Panc1 (cell line): Measurements from ENCODE around the gene HGF. TPM values are rescaled to one million over a fixed set of nuclear protein-coding genes. Genes with fewer than 3 reads are reported as not detected.

Source experiments
- ATAC-seq: fragments of 200-7000 bp; cut with Tn5 transposase; 2 replicates; pipeline ENCODE4 v1.9.1; 2020; ENCODE audit warnings: mild to moderate bottlenecking, moderate library complexity
- BruUV-seq: library from RNA; stranded (reverse); fragments of 400-500 nt; replicated peaks from 2 replicates; lab custom pipeline; 2021; lab: Mats Ljungman, UMichigan
- CTCF ChIA-PET: fragments of 300-600 bp; sonication (Branson Sonifier 250); formaldehyde crosslinking; loops from one replicate; lab custom pipeline; 2022; ENCODE audit warnings: antibody characterized with exemption; lab: Charles Lee
- POLR2A ChIA-PET: fragments of 300-600 bp; sonication (Branson Sonifier 250); formaldehyde crosslinking; loops from one replicate; lab custom pipeline; 2022; ENCODE audit warnings: antibody characterized with exemption; lab: Charles Lee
- DNase-seq: peaks from one replicate; pipeline ENCODE4 v3.0.0-alpha.2; 2010; ENCODE audit warnings: low read depth, low spot score
- H3K27ac ChIP-seq: 2 replicates; pipeline ENCODE4 v1.5.1; 2011; ENCODE audit warnings: mild to moderate bottlenecking, low read length, inconsistent platforms
- H3K27me3 ChIP-seq: fragments of 200-500 bp; sonication (Bioruptor generic); 2 replicates; pipeline ENCODE4 v1.6.0; 2014; ENCODE audit warnings: low read length, inconsistent platforms; ENCODE audit not compliant: control insufficient read depth, insufficient read depth
- H3K36me3 ChIP-seq: fragments of 200-500 bp; sonication (Bioruptor generic); 2 replicates; pipeline ENCODE4 v1.5.1; 2014; ENCODE audit warnings: inconsistent platforms, mild to moderate bottlenecking, low read length, moderate library complexity; ENCODE audit not compliant: control insufficient read depth, insufficient read depth
- H3K4me1 ChIP-seq: 2 replicates; pipeline ENCODE4 v1.5.1; 2011; ENCODE audit warnings: inconsistent platforms, mild to moderate bottlenecking, low read length, moderate library complexity; ENCODE audit not compliant: control insufficient read depth, insufficient read depth
- H3K4me3 ChIP-seq, 2 experiments: 2 replicates each; pipeline ENCODE4 v1.5.1; 2011 to 2012; ENCODE audit warnings: low read depth in 2 of 2, low read length in 2 of 2, mild to moderate bottlenecking in 2 of 2, inconsistent platforms in 1 of 2, moderate library complexity in 1 of 2
- H3K9me3 ChIP-seq: fragments of 200-500 bp; sonication (Bioruptor generic); 2 replicates; pipeline ENCODE4 v1.5.1; 2014; ENCODE audit warnings: low read depth, mild to moderate bottlenecking, inconsistent platforms, low read length, moderate library complexity; ENCODE audit not compliant: control insufficient read depth, insufficient read depth
- CTCF ChIP-seq: fragments of 450-650 bp; IDR thresholded peaks from 2 replicates; pipeline ENCODE4 v1.5.1; 2017; ENCODE audit warnings: mild to moderate bottlenecking
- POLR2AphosphoS5 ChIP-seq: IDR thresholded peaks from 2 replicates; pipeline ENCODE4 v1.6.1; 2012; ENCODE audit warnings: mild to moderate bottlenecking, low read depth, low read length, moderate library complexity
- REST ChIP-seq, 2 experiments: IDR thresholded peaks; 2 replicates each; pipeline ENCODE4 v1.6.1; 2011 to 2012; ENCODE audit warnings: low read depth in 2 of 2, control low read depth in 1 of 2, low read length in 1 of 2, mild to moderate bottlenecking in 1 of 2, moderate library complexity in 1 of 2; ENCODE audit not compliant: insufficient read depth in 1 of 2
- SIN3A ChIP-seq: IDR thresholded peaks from 2 replicates; pipeline ENCODE4 v1.6.1; 2012; ENCODE audit warnings: low read depth, mild to moderate bottlenecking, low read length, moderate library complexity, borderline replicate concordance; ENCODE audit not compliant: insufficient read depth
- TCF7L2 ChIP-seq: IDR thresholded peaks from 2 replicates; pipeline ENCODE4 v1.6.1; 2011; ENCODE audit warnings: mild to moderate bottlenecking, low read depth, low read length, inconsistent platforms
- in situ Hi-C: cut with HindIII; loops from 2 replicates; pipeline ENCODE4 v1.10.0; 2016; ENCODE audit warnings: low sequenced_read_pairs, low pct_unique_long_range_greater_than_20kb
- intact Hi-C: fragments of 100-400 bp; cut with micrococcal nuclease; formaldehyde crosslinking; loops from one replicate; pipeline ENCODE4 v1.10.0; 2022; ENCODE audit not compliant: unreplicated experiment
- total RNA-seq: library from RNA; stranded (reverse); gene quantifications from one replicate; pipeline ENCODE4 v1.2.1, GENCODE V29; 2021; ENCODE audit not compliant: unreplicated experiment

The HGF gene
- total RNA-seq, 1 experiment from 2014 or later = 0.49 TPM

GRCh38 chr7:81802251-81802650 is 32.4 kb upstream of the HGF start:
- no peaks in the 10 kb centered on the region for H3K27me3 ChIP-seq
- in situ Hi-C loops (no loop called here), intact Hi-C loops (no loop called here)
- H3K27ac ChIP-seq = no peak overlapping the region
- BruUV-seq = no TSS peak
- H3K4me1 ChIP-seq = no peaks in the 10 kb centered on the region
- TF ChIP-seq TCF7L2 (no peak), CTCF (no peak), SIN3A (no peak), POLR2AphosphoS5 (no peak), REST (IDR thresholded peaks at IDR 0.05; ENCODE audit: insufficient read depth in 1 of 2, low read depth in 2 of 2, low read length in 1 of 2) (no peak)
- no peaks in the 10 kb centered on the region for H3K9me3 ChIP-seq
- CTCF ChIA-PET = no interaction called here
- ATAC-seq (no peak), DNase-seq (no peak)
- POLR2A ChIA-PET = no interaction called here
- H3K36me3 ChIP-seq = no peaks in the 10 kb centered on the region
- H3K4me3 ChIP-seq = no peak overlapping the region

GRCh38 chr7:81801532-81801931 is 31.7 kb upstream of the HGF start:
- no peaks in the 10 kb centered on the region for H3K4me1 ChIP-seq
- no peaks in the 10 kb centered on the region for H3K27me3 ChIP-seq
- no TSS peak for BruUV-seq
- ChIA-PET POLR2A (interaction anchor here (0.5 kb wide), 1 partner anchor 1078 kb away, joined by 8 read pairs; no protein-coding TSS in a partner anchor), CTCF (no interaction called here)
- intact Hi-C loops (no loop called here), in situ Hi-C loops (no loop called here)
- H3K27ac ChIP-seq = no peak overlapping the region
- TF ChIP-seq CTCF (no peak), TCF7L2 (no peak), REST (IDR thresholded peaks at IDR 0.05; ENCODE audit: insufficient read depth in 1 of 2, low read depth in 2 of 2, low read length in 1 of 2) (no peak), POLR2AphosphoS5 (no peak), SIN3A (no peak)
- DNase-seq = no peak
- H3K4me3 ChIP-seq = no peak overlapping the region
- ATAC-seq = no peak
- no peaks in the 10 kb centered on the region for H3K9me3 ChIP-seq
- no peaks in the 10 kb centered on the region for H3K36me3 ChIP-seq
